T-helper 1 cell treated with Interleukin-12 subunit alpha and Interleukin-12 subunit beta and Interleukin-4 antibody, amounts not matched to agents 30 μg/mL and 1 μg/mL, for 36 hours (primary cell): ENCODE measurements around the gene DNAJB6.

Experiments used
- H3K27ac Mint-ChIP-seq: one replicate; pipeline ENCODE4 v1.8.0; 2021; ENCODE audit warnings: mild to moderate bottlenecking, mixed read lengths
- H3K27me3 Mint-ChIP-seq: one replicate; pipeline ENCODE4 v1.8.0; 2021; ENCODE audit warnings: low read depth, mixed read lengths
- H3K36me3 Mint-ChIP-seq: one replicate; pipeline ENCODE4 v1.8.0; 2021; ENCODE audit warnings: low read depth, mixed read lengths
- H3K4me1 Mint-ChIP-seq: one replicate; pipeline ENCODE4 v1.8.0; 2021; ENCODE audit warnings: low read depth, mixed read lengths
- H3K4me3 Mint-ChIP-seq: one replicate; pipeline ENCODE4 v1.8.0; 2021; ENCODE audit warnings: mild to moderate bottlenecking, moderate library complexity, mixed read lengths
- H3K9me3 Mint-ChIP-seq: one replicate; pipeline ENCODE4 v1.8.0; 2021; ENCODE audit warnings: mixed read lengths

The DNAJB6 gene

DNA sequence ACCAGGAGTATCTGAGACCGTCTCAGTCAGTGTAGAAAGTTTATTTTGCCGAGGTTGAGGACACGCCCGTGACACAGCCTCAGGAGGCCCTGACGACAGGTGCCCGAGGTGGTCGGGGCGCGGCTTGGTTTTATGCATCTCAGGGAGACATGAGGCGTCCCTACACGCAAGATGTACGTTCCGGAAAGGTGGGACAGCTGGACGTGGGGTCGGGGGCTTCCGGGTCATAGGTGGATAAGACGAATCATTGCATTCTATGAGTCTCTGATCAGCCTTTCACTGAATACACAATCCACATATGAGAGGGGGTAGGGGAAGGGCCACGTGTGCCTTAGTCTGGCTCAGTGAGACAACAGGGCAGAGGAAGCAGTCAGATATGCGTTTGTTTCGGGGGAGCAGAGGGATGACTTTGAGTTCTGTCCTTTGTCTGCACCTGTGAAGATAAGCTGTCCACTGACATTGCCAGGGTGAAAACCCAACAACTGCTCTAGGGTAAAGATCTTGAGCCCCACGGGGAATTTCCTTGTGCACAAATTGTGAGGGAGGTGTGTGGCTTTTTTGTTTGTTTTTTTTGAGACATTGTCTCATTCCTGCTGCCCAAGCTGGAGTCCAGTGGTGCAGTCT is 66.2 kb downstream of the DNAJB6 start:
- peaks cover 8% of the 10 kb centered on the region for H3K36me3 Mint-ChIP-seq
- peaks cover 16% of the 10 kb centered on the region for H3K4me1 Mint-ChIP-seq
- no peak overlapping the region for H3K4me3 Mint-ChIP-seq
- H3K27me3 Mint-ChIP-seq: no peaks in the 10 kb centered on the region
- H3K27ac Mint-ChIP-seq: no peak overlapping the region
- no peaks in the 10 kb centered on the region for H3K9me3 Mint-ChIP-seq

DNA sequence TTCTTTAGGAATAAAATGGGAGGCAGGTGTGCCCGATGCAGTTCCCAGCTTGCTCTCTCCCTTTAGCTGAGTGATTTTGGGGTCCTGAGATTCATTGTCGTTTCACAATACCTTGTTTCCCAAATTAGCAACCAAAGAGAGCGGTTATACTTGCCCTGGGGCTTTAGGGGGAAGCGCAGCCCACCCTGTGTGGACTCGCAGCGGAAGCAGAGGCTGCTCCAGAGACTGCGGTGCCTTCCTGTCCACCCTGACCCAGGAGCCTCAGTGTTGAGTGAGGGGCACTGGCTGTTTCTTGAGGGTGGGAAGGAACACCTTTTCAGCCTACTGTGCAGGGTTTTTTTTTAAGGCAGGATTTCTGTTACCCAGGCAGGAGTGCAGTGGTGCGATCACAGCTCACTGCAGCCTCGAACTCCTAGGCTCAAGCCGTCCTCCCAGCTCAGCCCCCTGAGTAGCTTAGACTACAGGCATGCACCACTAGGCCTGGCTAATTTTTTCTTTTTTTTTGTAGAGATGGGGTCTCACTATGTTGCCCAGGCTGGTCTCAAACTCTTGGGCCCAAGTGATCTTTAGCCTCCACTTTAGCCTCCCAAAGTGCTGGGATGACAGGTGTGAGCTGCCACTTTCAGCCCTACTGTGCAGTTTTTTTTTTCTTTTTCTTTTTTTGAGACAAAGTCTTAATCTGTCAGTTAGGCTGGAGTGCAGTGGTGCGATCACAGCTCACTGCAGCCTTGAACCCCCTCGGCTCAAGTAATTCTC is 67.0 kb downstream of the DNAJB6 start:
- Mint-ChIP-seq H3K27ac (no peak overlapping the region), H3K27me3 (no peaks in the 10 kb centered on the region), H3K4me3 (no peak overlapping the region), H3K4me1 (peaks cover 12% of the 10 kb centered on the region), H3K9me3 (no peaks in the 10 kb centered on the region), H3K36me3 (peaks cover 8% of the 10 kb centered on the region)

- H3K27me3 Mint-ChIP-seq: no peaks in the 10 kb centered on the region
- H3K36me3 Mint-ChIP-seq: peaks cover 8% of the 10 kb centered on the region
- H3K4me1 Mint-ChIP-seq: peaks cover 12% of the 10 kb centered on the region
- H3K4me3 Mint-ChIP-seq: no peak overlapping the region
- no peaks in the 10 kb centered on the region for H3K9me3 Mint-ChIP-seq
- H3K27ac Mint-ChIP-seq: peak overlapping the region; percentile 59
Observed at GRCh38 chr7:157404845-157405481, 68.2 kb downstream of the DNAJB6 start.

DNA sequence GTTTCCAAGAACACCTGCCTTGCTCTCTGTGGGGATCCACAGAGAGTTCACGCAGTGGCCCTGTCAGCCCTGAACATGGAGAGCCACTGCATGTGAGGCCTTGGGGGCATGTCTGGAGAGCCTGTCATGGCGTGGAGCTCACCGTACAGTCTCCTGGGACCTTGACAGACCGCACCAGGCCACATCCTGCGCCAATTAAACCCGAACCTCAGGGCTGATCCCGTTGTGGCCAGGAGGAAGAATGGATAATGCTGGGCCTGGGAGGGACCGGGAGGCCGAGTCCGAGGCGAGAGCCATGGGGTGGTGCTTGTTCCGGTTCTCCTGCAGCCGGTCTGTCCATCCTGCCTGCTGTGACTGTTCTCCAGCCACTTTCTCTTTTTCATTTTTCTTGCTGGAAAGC is 68.7 kb downstream of the DNAJB6 start:
- H3K27ac Mint-ChIP-seq: no peak overlapping the region
- H3K36me3 Mint-ChIP-seq: peaks cover 6% of the 10 kb centered on the region
- H3K9me3 Mint-ChIP-seq: no peaks in the 10 kb centered on the region

GRCh38 chr7:157405914-157406810 is 69.4 kb downstream of the DNAJB6 start:
- Mint-ChIP-seq H3K27me3 (no peaks in the 10 kb centered on the region), H3K27ac (no peak overlapping the region), H3K4me1 (peaks cover 12% of the 10 kb centered on the region), H3K4me3 (no peak overlapping the region), H3K36me3 (peaks cover 4% of the 10 kb centered on the region), H3K9me3 (no peaks in the 10 kb centered on the region)

More for the DNA sequence above, 68.7 kb downstream of the DNAJB6 start:
- Mint-ChIP-seq H3K4me3 (no peak overlapping the region), H3K27me3 (no peaks in the 10 kb centered on the region), H3K4me1 (peaks cover 12% of the 10 kb centered on the region)

DNA sequence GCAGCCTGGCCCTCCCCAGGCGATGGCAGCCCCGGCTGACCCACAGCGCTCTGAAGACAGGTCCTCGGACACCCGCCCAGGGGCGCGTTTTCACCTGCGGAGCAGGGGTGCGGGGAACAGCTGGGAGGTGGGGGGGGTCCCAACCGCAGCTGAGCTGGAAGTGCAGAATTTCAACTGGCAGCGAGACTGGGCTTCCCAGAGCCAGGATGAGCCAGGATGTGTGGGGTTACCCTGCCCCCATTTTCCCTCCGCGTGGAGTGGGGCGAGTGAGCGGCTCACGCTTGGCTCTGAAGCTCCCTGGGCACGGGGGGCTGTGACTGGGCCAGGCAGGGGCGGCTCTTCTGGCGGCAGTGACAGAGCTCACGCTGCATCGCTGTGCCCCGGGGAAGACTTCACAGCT is 70.2 kb downstream of the DNAJB6 start:
- H3K4me1 Mint-ChIP-seq: peaks cover 13% of the 10 kb centered on the region
- H3K9me3 Mint-ChIP-seq: no peaks in the 10 kb centered on the region
- no peak overlapping the region for H3K27ac Mint-ChIP-seq
- H3K4me3 Mint-ChIP-seq: no peak overlapping the region
- H3K36me3 Mint-ChIP-seq: peaks cover 1% of the 10 kb centered on the region
- H3K27me3 Mint-ChIP-seq: no peaks in the 10 kb centered on the region

- no peak overlapping the region for H3K4me3 Mint-ChIP-seq
- H3K27ac Mint-ChIP-seq: no peak overlapping the region
- H3K4me1 Mint-ChIP-seq: peaks cover 13% of the 10 kb centered on the region
- H3K27me3 Mint-ChIP-seq: no peaks in the 10 kb centered on the region
- peaks cover 1% of the 10 kb centered on the region for H3K36me3 Mint-ChIP-seq
- H3K9me3 Mint-ChIP-seq: no peaks in the 10 kb centered on the region
Observed at GRCh38 chr7:157407512-157408257, 70.9 kb downstream of the DNAJB6 start.

DNA sequence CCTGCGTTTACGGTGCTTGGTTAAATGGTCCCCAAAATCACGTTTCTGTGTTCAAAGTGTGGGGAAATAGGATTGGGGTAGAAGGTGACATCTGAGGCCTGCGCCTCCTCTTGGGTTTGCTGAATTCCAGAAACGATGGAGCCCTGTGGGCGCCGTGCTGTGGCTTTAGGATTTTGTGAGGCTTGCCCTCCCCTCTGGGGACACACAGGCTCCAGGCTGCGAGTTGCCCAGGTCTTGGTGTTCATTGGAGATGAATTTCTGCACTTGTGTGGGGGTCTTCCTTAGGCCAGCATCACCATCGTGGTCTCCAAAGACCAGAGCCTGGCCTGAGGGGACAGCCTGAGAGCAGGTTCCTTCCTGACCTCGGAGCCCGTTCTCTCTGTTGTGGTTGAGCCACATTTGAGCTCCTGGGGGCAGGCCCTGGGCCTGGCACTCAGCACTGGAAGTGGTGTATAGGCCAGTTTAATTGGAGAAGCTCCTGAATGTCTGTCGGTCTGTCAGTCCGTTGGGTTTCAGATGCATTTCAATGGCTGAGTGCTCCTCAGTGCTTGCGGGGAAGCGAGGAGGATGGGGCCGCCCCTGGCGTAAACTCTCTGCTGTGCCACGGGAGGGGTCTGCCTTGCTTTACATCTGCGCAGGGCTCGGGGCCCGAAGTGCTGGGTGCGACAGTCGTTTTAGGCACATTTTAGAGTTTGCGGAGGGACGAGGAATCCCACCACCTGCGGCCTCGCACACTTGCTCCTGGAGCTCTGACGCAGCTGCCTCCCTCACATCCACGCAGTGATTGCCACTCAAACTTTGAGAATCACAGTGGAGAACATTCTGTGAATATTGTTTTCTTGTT is 71.7 kb downstream of the DNAJB6 start:
- Mint-ChIP-seq H3K27ac (no peak overlapping the region), H3K9me3 (no peaks in the 10 kb centered on the region), H3K4me1 (peaks cover 9% of the 10 kb centered on the region), H3K27me3 (no peaks in the 10 kb centered on the region), H3K4me3 (no peak overlapping the region), H3K36me3 (no peaks in the 10 kb centered on the region)

DNA sequence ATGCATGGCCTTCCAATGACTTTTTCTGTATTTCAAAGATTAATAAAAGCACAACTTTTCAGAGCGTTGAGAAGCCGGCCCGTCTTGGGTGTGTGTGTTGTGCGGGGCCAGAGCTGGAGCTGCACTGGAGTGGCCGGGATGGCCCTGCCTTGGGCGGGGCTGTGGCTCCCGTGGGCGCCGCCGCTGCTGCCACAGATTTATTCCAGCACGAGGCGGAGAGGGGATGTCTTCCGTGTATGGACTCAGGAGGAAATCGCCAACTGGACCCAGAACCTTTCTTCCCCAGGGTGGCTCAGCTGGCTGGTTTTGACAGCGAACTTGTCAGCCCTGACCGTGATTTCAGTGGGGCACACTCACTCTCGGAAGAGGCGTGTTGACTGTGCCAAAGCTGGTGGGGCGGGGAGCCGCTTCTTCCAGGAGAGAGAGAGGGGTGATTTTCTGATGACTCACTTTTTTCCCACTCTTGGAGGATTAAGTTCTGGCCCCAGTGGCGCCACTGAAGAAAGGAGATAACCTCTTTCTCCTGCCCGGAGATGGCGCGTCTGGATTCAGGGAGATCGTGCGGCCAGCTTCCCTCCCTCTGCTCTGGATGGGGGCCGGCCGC is 72.4 kb downstream of the DNAJB6 start:
- Mint-ChIP-seq H3K36me3 (no peaks in the 10 kb centered on the region), H3K4me3 (no peak overlapping the region), H3K9me3 (no peaks in the 10 kb centered on the region), H3K27me3 (no peaks in the 10 kb centered on the region), H3K27ac (no peak overlapping the region), H3K4me1 (peaks cover 9% of the 10 kb centered on the region)

- Mint-ChIP-seq H3K9me3 (no peaks in the 10 kb centered on the region), H3K4me1 (peaks cover 5% of the 10 kb centered on the region), H3K4me3 (no peak overlapping the region), H3K27ac (no peak overlapping the region), H3K36me3 (no peaks in the 10 kb centered on the region), H3K27me3 (no peaks in the 10 kb centered on the region)
Observed at GRCh38 chr7:157409753-157410727, 73.2 kb downstream of the DNAJB6 start.

- no peak overlapping the region for H3K27ac Mint-ChIP-seq
Observed at GRCh38 chr7:157410831-157411556, 74.2 kb downstream of the DNAJB6 start.

More at GRCh38 chr7:157410831-157411556, 74.2 kb downstream of the DNAJB6 start:
- H3K4me3 Mint-ChIP-seq: no peak overlapping the region
- H3K9me3 Mint-ChIP-seq: no peaks in the 10 kb centered on the region
- H3K36me3 Mint-ChIP-seq: peaks cover 2% of the 10 kb centered on the region
- peaks cover 2% of the 10 kb centered on the region for H3K4me1 Mint-ChIP-seq
- no peaks in the 10 kb centered on the region for H3K27me3 Mint-ChIP-seq
